Liver (tissue), 3 donors: Measurements from ENCODE around the gene ZNF418.

ENCODE experiments used
- CTCF ChIP-seq: fragments of 150-350 bp; IDR thresholded peaks from 2 replicates; pipeline ENCODE4 v1.5.1; 2017; ENCODE audit warnings: improper control_type of control experiment, low read depth, low read length; ENCODE audit not compliant: missing input control
- EGR1 ChIP-seq, 2 donors: IDR thresholded peaks; 2 replicates each; pipeline ENCODE4 v1.6.1; 2016 to 2018; ENCODE audit warnings: antibody characterized with exemption in 2 of 2, low read depth in 2 of 2
- FOXA1 ChIP-seq: IDR thresholded peaks from 2 replicates; pipeline ENCODE4 v1.6.1; 2016; ENCODE audit warnings: antibody characterized with exemption
- GABPA ChIP-seq, 2 donors: IDR thresholded peaks in 1 of 2; conservative IDR thresholded peaks in 1 of 2; 2 replicates each; pipeline ENCODE4 v1.6.1; 2016; ENCODE audit warnings: antibody characterized with exemption in 2 of 2, mild to moderate bottlenecking in 1 of 2, moderate library complexity in 1 of 2
- JUND ChIP-seq, 2 donors: IDR thresholded peaks; 2 replicates each; pipeline ENCODE4 v1.6.1; 2016; ENCODE audit warnings: antibody characterized with exemption in 2 of 2
- MAX ChIP-seq: IDR thresholded peaks from 2 replicates; pipeline ENCODE4 v1.6.1; 2016; ENCODE audit warnings: antibody characterized with exemption
- RAD21 ChIP-seq, 2 donors: IDR thresholded peaks; 2 replicates each; pipeline ENCODE4 v1.6.1; 2016; ENCODE audit warnings: antibody characterized with exemption in 2 of 2, mild to moderate bottlenecking in 2 of 2
- REST ChIP-seq: IDR thresholded peaks from 2 replicates; pipeline ENCODE4 v1.6.1; 2016; ENCODE audit warnings: antibody characterized with exemption, mild to moderate bottlenecking
- SP1 ChIP-seq: IDR thresholded peaks from 2 replicates; pipeline ENCODE4 v1.6.1; 2018; ENCODE audit warnings: antibody characterized with exemption, mild to moderate bottlenecking
- TAF1 ChIP-seq: conservative IDR thresholded peaks from 2 replicates; pipeline ENCODE4 v1.6.1; 2016; ENCODE audit warnings: antibody characterized with exemption, mild to moderate bottlenecking
- TF ChIP-seq, protein P1 (sequence below): IDR thresholded peaks from 2 replicates; pipeline ENCODE4 v1.6.1; 2016; ENCODE audit warnings: antibody characterized with exemption
- donor health status: healthy.
- donor health status: healthy.

GRCh38 chr19:57974434-57974833, 39.2 kb upstream of the ZNF418 start, which contains the start of gene C19orf18:
- TF ChIP-seq CTCF (no peak), SP1 (no peak), FOXA1 (no peak), RAD21 (IDR thresholded peaks at IDR 0.05) (no peak), TAF1 (no peak), JUND (IDR thresholded peaks at IDR 0.05) (no peak), MAX (no peak), REST (no peak), EGR1 (IDR thresholded peaks at IDR 0.05; ENCODE audit: low read depth in 2 of 2) (no peak), GABPA (IDR thresholded peaks at IDR 0.05 in 1 of 2, conservative IDR thresholded peaks at IDR 0.05 in 1 of 2) (no peak)
- TF ChIP-seq, protein P1, sequence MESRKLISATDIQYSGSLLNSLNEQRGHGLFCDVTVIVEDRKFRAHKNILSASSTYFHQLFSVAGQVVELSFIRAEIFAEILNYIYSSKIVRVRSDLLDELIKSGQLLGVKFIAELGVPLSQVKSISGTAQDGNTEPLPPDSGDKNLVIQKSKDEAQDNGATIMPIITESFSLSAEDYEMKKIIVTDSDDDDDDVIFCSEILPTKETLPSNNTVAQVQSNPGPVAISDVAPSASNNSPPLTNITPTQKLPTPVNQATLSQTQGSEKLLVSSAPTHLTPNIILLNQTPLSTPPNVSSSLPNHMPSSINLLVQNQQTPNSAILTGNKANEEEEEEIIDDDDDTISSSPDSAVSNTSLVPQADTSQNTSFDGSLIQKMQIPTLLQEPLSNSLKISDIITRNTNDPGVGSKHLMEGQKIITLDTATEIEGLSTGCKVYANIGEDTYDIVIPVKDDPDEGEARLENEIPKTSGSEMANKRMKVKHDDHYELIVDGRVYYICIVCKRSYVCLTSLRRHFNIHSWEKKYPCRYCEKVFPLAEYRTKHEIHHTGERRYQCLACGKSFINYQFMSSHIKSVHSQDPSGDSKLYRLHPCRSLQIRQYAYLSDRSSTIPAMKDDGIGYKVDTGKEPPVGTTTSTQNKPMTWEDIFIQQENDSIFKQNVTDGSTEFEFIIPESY, result no peak
